ENCODE measurements around the gene PHGDH.
"Not testable (repeated sequence)": the region's sequence is repeated elsewhere in the genome, so short reads cannot be mapped to it uniquely, and the experiment has no call there.

Gene PHGDH

GRCh38 chr1:119782631-119783325 is 71.0 kb downstream of the PHGDH start:
- no CpG with 5 or more reads among the region's 7 CpGs for WGBS (ENCODE audit: extremely low coverage, insufficient coverage, low lambda C conversion rate)
- no peaks in the 10 kb centered on the region for H3K4me1 ChIP-seq (ENCODE audit: control insufficient read depth, low read depth, low read length)
- DNase-seq = peak; percentile 23

DNA sequence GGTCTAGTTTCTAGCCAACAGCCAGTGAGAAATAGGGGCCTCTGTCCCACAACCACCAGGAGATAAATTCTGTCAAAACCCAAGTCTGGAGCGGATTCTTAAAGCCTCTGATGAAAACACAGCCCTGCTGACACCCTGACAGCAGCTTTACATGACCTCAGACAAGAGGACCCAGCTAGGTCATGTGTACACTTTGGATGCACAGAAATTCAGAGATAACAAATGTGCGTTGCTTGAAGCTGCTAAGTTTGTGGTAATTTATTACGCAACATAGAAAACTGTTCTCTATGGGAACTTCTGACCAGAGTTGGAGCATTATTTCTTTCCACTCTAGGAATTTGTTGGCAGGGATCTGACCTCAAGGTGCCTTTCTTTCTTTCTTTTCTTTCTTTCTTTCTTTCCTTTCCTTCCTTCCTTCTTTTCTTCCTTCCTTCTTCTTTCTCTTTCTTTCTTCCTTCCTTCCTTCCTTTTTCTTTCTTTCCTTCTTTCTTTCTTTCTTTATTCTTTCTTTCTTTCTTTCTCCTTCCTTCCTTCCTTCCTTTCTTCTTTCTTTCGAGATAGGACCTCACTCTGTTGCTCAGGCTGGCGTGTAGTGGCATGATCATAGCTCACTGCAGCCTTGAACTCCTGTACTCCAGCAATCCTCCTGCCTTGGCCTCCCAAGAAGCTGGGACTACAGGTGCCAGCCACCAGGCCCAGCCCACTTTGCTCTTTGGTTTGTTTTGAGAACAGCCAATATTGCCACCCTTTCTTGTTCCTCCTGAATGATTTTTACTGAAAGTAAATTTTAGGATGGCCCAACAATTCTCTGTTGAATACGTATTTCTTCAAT is 71.8 kb downstream of the PHGDH start:
- DNase-seq = no peak
- no peak overlapping the region for H3K4me3 ChIP-seq (ENCODE audit: low read length)
- H3K4ac ChIP-seq (ENCODE audit: low read depth, low read length) = no peak overlapping the region
- H3K27ac ChIP-seq (ENCODE audit: low read depth, low read length) = no peak overlapping the region
- no peaks in the 10 kb centered on the region for H3K79me2 ChIP-seq (ENCODE audit: control insufficient read depth, insufficient read depth, low read length)
- no CpG with 5 or more reads among the region's 6 CpGs for WGBS (ENCODE audit: extremely low coverage, insufficient coverage, low lambda C conversion rate)
- H3K4me2 ChIP-seq (ENCODE audit: low read length) = no peak overlapping the region
- no peaks in the 10 kb centered on the region for H3K4me1 ChIP-seq (ENCODE audit: control insufficient read depth, low read depth, low read length)
- H3K79me1 ChIP-seq (ENCODE audit: low read length) = no peaks in the 10 kb centered on the region
- H3K23ac ChIP-seq (ENCODE audit: low read length) = no peak overlapping the region
- no peak overlapping the region for H4K8ac ChIP-seq (ENCODE audit: low read depth, low read length)
- H3K36me3 ChIP-seq (ENCODE audit: control insufficient read depth, insufficient read depth, low read length) = no peaks in the 10 kb centered on the region
- no peak overlapping the region for H2AK5ac ChIP-seq (ENCODE audit: low read length)
- H4K5ac ChIP-seq (ENCODE audit: low read length) = no peak overlapping the region
- H2BK5ac ChIP-seq (ENCODE audit: low read length) = no peak overlapping the region
- H3K9ac ChIP-seq (ENCODE audit: low read length) = no peak overlapping the region
- no peak overlapping the region for H2BK120ac ChIP-seq (ENCODE audit: low read depth, low read length)
- H3K56ac ChIP-seq (ENCODE audit: low read length) = no peak overlapping the region
- no peaks in the 10 kb centered on the region for H3K27me3 ChIP-seq (ENCODE audit: insufficient read depth, low read length, poor library complexity)
- H2BK15ac ChIP-seq (replicated peaks; ENCODE audit: low read depth) = no peak overlapping the region
- no peak overlapping the region for H3K18ac ChIP-seq (ENCODE audit: low read length)

More at GRCh38 chr1:119782631-119783325, 71.0 kb downstream of the PHGDH start:
- no peaks in the 10 kb centered on the region for H3K36me3 ChIP-seq (ENCODE audit: control insufficient read depth, insufficient read depth, low read length)
- no peak overlapping the region for H3K23ac ChIP-seq (ENCODE audit: low read length)
- no peak overlapping the region for H3K56ac ChIP-seq (ENCODE audit: low read length)
- no peak overlapping the region for H2BK120ac ChIP-seq (ENCODE audit: low read depth, low read length)
- no peak overlapping the region for H2AK5ac ChIP-seq (ENCODE audit: low read length)
- H2BK5ac ChIP-seq (ENCODE audit: low read length) = no peak overlapping the region
- no peak overlapping the region for H3K4me2 ChIP-seq (ENCODE audit: low read length)
- no peaks in the 10 kb centered on the region for H3K79me2 ChIP-seq (ENCODE audit: control insufficient read depth, insufficient read depth, low read length)
- no peak overlapping the region for H4K5ac ChIP-seq (ENCODE audit: low read length)
- no peak overlapping the region for H3K18ac ChIP-seq (ENCODE audit: low read length)
- H3K4ac ChIP-seq (ENCODE audit: low read depth, low read length) = no peak overlapping the region
- no peak overlapping the region for H3K9ac ChIP-seq (ENCODE audit: low read length)
- H2BK15ac ChIP-seq (replicated peaks; ENCODE audit: low read depth) = no peak overlapping the region
- no peaks in the 10 kb centered on the region for H3K27me3 ChIP-seq (ENCODE audit: insufficient read depth, low read length, poor library complexity)
- no peak overlapping the region for H3K27ac ChIP-seq (ENCODE audit: low read depth, low read length)
- H3K4me3 ChIP-seq (ENCODE audit: low read length) = no peak overlapping the region
- no peaks in the 10 kb centered on the region for H3K79me1 ChIP-seq (ENCODE audit: low read length)
- no peak overlapping the region for H4K8ac ChIP-seq (ENCODE audit: low read depth, low read length)

DNA sequence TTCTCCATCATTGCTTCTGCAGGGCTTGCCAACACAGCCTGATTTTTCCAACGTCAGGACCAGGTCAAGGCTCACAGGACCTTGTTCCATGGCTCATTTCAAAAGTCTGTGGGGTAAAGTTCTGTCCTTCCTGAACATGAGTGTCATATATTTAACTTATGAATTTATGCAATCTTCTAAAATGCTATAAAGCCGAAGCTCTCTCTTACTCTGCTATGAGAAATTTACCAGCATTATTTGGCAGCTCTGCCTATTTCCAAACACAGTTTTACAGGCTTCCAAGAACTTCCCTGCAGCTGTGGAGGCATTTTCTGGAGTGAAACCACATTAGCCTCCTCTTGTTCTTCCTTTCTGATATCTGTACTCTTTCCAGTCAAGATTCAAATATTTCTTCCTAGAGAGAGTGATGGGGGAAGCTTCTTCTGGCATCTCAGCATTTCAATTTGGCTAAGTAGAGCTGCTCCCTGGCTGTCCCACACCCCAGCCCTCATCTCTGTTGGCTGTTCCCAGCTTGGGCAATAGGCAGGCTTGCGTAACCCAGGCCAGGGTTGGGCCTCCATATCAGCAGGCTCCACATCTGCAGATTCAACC is 72.6 kb downstream of the PHGDH start:
- no CpG with 5 or more reads among the region's 3 CpGs for WGBS (ENCODE audit: extremely low coverage, insufficient coverage, low lambda C conversion rate)
- no peak overlapping the region for H2BK15ac ChIP-seq (replicated peaks; ENCODE audit: low read depth)
- DNase-seq = no peak
- no peaks in the 10 kb centered on the region for H3K4me1 ChIP-seq (ENCODE audit: control insufficient read depth, low read depth, low read length)
- no peak overlapping the region for H3K4me3 ChIP-seq (ENCODE audit: low read length)
- no peak overlapping the region for H3K27ac ChIP-seq (ENCODE audit: low read depth, low read length)
- H3K4me2 ChIP-seq (ENCODE audit: low read length) = no peak overlapping the region
- no peak overlapping the region for H2BK5ac ChIP-seq (ENCODE audit: low read length)
- no peak overlapping the region for H4K8ac ChIP-seq (ENCODE audit: low read depth, low read length)
- H4K5ac ChIP-seq (ENCODE audit: low read length) = no peak overlapping the region
- no peaks in the 10 kb centered on the region for H3K27me3 ChIP-seq (ENCODE audit: insufficient read depth, low read length, poor library complexity)
- H3K18ac ChIP-seq (ENCODE audit: low read length) = no peak overlapping the region
- no peaks in the 10 kb centered on the region for H3K79me2 ChIP-seq (ENCODE audit: control insufficient read depth, insufficient read depth, low read length)
- no peak overlapping the region for H3K4ac ChIP-seq (ENCODE audit: low read depth, low read length)
- H3K9ac ChIP-seq (ENCODE audit: low read length) = no peak overlapping the region
- H3K56ac ChIP-seq (ENCODE audit: low read length) = no peak overlapping the region
- H3K23ac ChIP-seq (ENCODE audit: low read length) = no peak overlapping the region
- no peak overlapping the region for H2BK120ac ChIP-seq (ENCODE audit: low read depth, low read length)
- H3K36me3 ChIP-seq (ENCODE audit: control insufficient read depth, insufficient read depth, low read length) = no peaks in the 10 kb centered on the region
- H3K79me1 ChIP-seq (ENCODE audit: low read length) = no peaks in the 10 kb centered on the region
- H2AK5ac ChIP-seq (ENCODE audit: low read length) = no peak overlapping the region

DNA sequence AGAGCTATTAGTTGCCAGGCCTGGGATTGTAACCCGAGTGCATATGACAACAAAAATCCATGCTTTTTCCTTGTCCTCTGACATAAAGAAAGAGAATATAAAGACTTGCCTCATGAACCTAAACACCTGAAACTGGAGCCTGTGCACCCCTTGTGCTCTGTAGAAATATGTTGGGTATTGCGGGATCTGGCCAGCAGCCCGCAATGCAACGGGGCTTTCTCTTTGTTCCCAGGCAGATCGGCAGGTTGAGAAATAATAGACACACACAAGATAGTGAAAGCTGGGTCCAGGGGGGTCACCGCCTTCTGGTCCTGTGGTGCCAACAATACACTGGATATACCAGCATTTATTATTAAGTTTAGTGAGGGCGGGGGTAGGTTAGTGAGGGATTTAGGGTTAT is 74.3 kb downstream of the PHGDH start:
- H4K8ac ChIP-seq (ENCODE audit: low read depth, low read length); H3K4me2 ChIP-seq (ENCODE audit: low read length); DNase-seq; H3K36me3 ChIP-seq (ENCODE audit: control insufficient read depth, insufficient read depth, low read length); H2BK15ac ChIP-seq (replicated peaks; ENCODE audit: low read depth); H3K4me1 ChIP-seq (ENCODE audit: control insufficient read depth, low read depth, low read length); H3K4me3 ChIP-seq (ENCODE audit: low read length); H4K5ac ChIP-seq (ENCODE audit: low read length); H2BK5ac ChIP-seq (ENCODE audit: low read length); H3K23ac ChIP-seq (ENCODE audit: low read length); H3K56ac ChIP-seq (ENCODE audit: low read length); H3K27ac ChIP-seq (ENCODE audit: low read depth, low read length); H2AK5ac ChIP-seq (ENCODE audit: low read length); H3K27me3 ChIP-seq (ENCODE audit: insufficient read depth, low read length, poor library complexity); H3K4ac ChIP-seq (ENCODE audit: low read depth, low read length); H3K9ac ChIP-seq (ENCODE audit: low read length); H3K18ac ChIP-seq (ENCODE audit: low read length); H3K79me1 ChIP-seq (ENCODE audit: low read length); H3K79me2 ChIP-seq (ENCODE audit: control insufficient read depth, insufficient read depth, low read length); H2BK120ac ChIP-seq (ENCODE audit: low read depth, low read length): not testable (repeated sequence)
- no CpG with 5 or more reads among the region's 7 CpGs for WGBS (ENCODE audit: extremely low coverage, insufficient coverage, low lambda C conversion rate)

GRCh38 chr1:119786473-119787050 is 74.8 kb downstream of the PHGDH start:
- H2BK15ac ChIP-seq (replicated peaks; ENCODE audit: low read depth); H4K5ac ChIP-seq (ENCODE audit: low read length); H3K4ac ChIP-seq (ENCODE audit: low read depth, low read length); DNase-seq; H3K56ac ChIP-seq (ENCODE audit: low read length); H3K4me2 ChIP-seq (ENCODE audit: low read length); H3K36me3 ChIP-seq (ENCODE audit: control insufficient read depth, insufficient read depth, low read length); H2BK5ac ChIP-seq (ENCODE audit: low read length); H3K79me1 ChIP-seq (ENCODE audit: low read length); H3K27me3 ChIP-seq (ENCODE audit: insufficient read depth, low read length, poor library complexity); H3K4me1 ChIP-seq (ENCODE audit: control insufficient read depth, low read depth, low read length); H3K9ac ChIP-seq (ENCODE audit: low read length); H3K4me3 ChIP-seq (ENCODE audit: low read length); H3K18ac ChIP-seq (ENCODE audit: low read length); H3K23ac ChIP-seq (ENCODE audit: low read length); H2AK5ac ChIP-seq (ENCODE audit: low read length); H3K27ac ChIP-seq (ENCODE audit: low read depth, low read length); H4K8ac ChIP-seq (ENCODE audit: low read depth, low read length); H2BK120ac ChIP-seq (ENCODE audit: low read depth, low read length); H3K79me2 ChIP-seq (ENCODE audit: control insufficient read depth, insufficient read depth, low read length): not testable (repeated sequence)
- WGBS (ENCODE audit: extremely low coverage, insufficient coverage, low lambda C conversion rate) = no CpG with 5 or more reads among the region's 4 CpGs
